Measurements from ENCODE around the gene FGD4. TPM values are rescaled to one million over a fixed set of nuclear protein-coding genes. Genes with fewer than 3 reads are reported as not detected.

The FGD4 gene
- total and polyA plus RNA-seq, 8 donors, result 5.5 to 138 (median 80.8) TPM

DNA sequence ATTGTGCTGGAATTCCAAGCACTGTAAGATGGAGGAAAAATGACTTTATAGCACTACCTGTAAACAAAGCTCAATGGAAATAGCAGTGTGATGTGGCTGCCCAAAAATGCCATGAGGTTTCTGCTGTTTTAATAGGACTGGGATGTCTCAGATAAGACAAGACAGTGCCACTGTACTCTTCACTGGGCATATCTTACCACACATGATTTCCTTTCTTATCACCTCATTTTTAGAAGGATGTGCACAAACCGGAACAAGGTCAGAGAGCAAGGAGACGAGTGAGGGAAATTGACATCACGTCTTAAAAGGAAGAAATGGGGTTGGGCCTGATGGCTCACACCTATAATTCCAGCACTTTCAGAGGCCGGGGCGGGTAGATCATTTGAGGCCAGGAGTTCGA is 38.4 kb upstream of the FGD4 start:
- Histone ChIP-seq H3K27me3 (no peaks in the 10 kb centered on the region), H3K4me3 (no peak overlapping the region), H3K4me1 (peaks cover 0 to 8% (median 2%) of the 10 kb centered on the region in 4 donors), H3K9me3 (no peaks in the 10 kb centered on the region), H3K27ac (no peak overlapping the region), H3K36me3 (no peaks in the 10 kb centered on the region)
- intact Hi-C loops (cut with DNase I; ENCODE audit: low total_unique reads), result loop anchor here (5.0 kb wide), 1 partner anchor 301 kb away; no protein-coding TSS in a partner anchor
- 81 to 91% (median 88%) methylated on average over 6 of the region's 6 CpGs for WGBS, 5 donors
- TF ChIP-seq, protein P1, sequence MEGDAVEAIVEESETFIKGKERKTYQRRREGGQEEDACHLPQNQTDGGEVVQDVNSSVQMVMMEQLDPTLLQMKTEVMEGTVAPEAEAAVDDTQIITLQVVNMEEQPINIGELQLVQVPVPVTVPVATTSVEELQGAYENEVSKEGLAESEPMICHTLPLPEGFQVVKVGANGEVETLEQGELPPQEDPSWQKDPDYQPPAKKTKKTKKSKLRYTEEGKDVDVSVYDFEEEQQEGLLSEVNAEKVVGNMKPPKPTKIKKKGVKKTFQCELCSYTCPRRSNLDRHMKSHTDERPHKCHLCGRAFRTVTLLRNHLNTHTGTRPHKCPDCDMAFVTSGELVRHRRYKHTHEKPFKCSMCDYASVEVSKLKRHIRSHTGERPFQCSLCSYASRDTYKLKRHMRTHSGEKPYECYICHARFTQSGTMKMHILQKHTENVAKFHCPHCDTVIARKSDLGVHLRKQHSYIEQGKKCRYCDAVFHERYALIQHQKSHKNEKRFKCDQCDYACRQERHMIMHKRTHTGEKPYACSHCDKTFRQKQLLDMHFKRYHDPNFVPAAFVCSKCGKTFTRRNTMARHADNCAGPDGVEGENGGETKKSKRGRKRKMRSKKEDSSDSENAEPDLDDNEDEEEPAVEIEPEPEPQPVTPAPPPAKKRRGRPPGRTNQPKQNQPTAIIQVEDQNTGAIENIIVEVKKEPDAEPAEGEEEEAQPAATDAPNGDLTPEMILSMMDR (IDR thresholded peaks at IDR 0.05), result no peak
- TF ChIP-seq EP300 (IDR thresholded peaks at IDR 0.05), result no peak
- no peak for DNase-seq

DNA sequence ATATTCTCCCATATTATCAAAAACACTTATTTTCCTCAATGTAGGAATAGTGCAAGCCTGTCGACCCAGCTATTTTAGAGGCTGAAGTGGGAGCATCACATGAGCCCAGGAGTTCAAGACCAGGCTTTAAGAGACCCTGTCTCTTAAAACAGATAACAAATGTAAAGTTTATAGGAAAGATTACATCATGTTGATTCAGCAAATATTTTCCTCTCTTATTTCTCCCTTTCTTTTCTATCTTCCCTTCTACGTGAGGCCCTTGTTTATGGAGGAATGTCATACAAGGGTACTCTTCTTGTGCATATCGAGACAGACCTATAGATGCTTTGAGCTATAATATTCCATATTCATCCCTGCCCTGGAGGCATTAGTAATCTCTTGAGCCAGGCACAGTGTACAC is 36.5 kb upstream of the FGD4 start:
- Histone ChIP-seq H3K27ac (no peak overlapping the region), H3K4me1 (peaks cover 0 to 26% (median 6%) of the 10 kb centered on the region in 4 donors), H3K36me3 (no peaks in the 10 kb centered on the region), H3K27me3 (no peaks in the 10 kb centered on the region), H3K4me3 (no peak overlapping the region), H3K9me3 (no peaks in the 10 kb centered on the region)
- intact Hi-C loops (cut with DNase I; ENCODE audit: low total_unique reads), result loop anchor here (5.0 kb wide), 1 partner anchor 299 kb away; no protein-coding TSS in a partner anchor
- TF ChIP-seq POLR2A (IDR thresholded peaks at IDR 0.05) (no peak), POLR2AphosphoS5 (IDR thresholded peaks at IDR 0.05) (no peak), EP300 (IDR thresholded peaks at IDR 0.05) (no peak)
- TF ChIP-seq, protein P1 (IDR thresholded peaks at IDR 0.05), result no peak
- no peak for DNase-seq
- 49 to 75% (median 54%) methylated on average over 3 of the region's 3 CpGs for WGBS, 5 donors

DNA sequence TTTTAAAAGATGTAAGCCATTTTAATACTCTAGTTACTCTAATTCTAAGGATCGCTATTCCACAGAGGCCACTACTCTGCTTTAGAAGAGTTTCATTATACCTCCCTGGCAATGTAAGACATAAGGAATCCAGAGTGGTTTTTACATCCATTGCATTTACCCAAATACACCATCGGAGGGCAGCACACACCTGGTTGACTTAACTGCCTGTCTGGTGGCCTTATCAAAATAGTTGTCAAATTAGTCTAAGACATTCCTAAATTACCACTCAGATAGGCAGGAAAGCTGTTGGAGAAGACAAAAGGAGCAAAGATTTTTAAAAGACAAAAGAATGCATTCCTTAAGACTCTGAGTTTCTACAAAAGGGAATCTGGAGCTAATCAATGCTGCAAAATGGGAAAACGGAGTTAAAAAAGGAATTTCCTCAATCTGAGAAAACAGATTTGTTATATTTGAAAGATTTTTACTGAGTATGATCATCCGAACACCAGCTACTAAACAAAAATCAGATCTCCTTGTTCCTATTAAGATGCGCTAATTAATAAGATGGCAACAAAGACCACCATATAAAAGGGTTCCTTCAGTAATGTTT is 33.8 kb upstream of the FGD4 start:
- intact Hi-C loops (cut with DNase I; ENCODE audit: low total_unique reads), result no loop called here
- H3K9me3 ChIP-seq, result no peaks in the 10 kb centered on the region
- no peaks in the 10 kb centered on the region for H3K27me3 ChIP-seq
- 49 to 53% (median 51%) methylated on average over 5 of the region's 5 CpGs for WGBS, 5 donors
- TF ChIP-seq EP300 (IDR thresholded peaks at IDR 0.05), result no peak
- peak in 1 of 3 donors; percentile 60 for TF ChIP-seq POLR2AphosphoS5 (IDR thresholded peaks at IDR 0.05)
- TF ChIP-seq POLR2A (IDR thresholded peaks at IDR 0.05), result no peak
- TF ChIP-seq, protein P1 (IDR thresholded peaks at IDR 0.05), result peak in 5 of 7 experiments; percentile 72 to 81 (median 76)
- no peaks in the 10 kb centered on the region for H3K36me3 ChIP-seq
- H3K4me3 ChIP-seq, result no peak overlapping the region
- H3K4me1 ChIP-seq, result peaks cover 0 to 27% (median 6%) of the 10 kb centered on the region in 4 donors
- DNase-seq, result peak; percentile 61 to 88
- H3K27ac ChIP-seq, result no peak overlapping the region

DNA sequence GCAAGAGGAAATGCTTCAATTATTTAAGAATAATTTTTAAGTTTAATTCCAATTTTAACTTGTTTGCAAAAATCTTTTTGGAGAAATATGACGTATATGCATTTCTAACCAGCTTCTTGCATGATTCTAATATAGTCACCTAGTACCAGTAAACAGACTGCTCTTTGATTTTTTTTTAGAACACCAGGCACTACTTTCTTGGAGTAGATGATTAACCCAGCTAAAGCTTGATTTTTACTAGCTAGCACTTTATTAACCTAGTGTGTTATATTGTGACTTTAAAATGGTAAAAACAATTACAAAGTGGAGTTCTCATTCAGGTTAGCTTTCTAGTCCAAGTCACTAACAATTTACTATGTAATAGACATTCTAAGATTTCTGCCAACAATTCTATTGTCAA is 32.6 kb upstream of the FGD4 start:
- no peak overlapping the region for H3K27ac ChIP-seq
- intact Hi-C loops (cut with DNase I; ENCODE audit: low total_unique reads), result no loop called here
- 38 to 59% (median 40%) methylated on average over 1 of the region's 1 CpG for WGBS, 5 donors
- no peaks in the 10 kb centered on the region for H3K27me3 ChIP-seq
- H3K4me3 ChIP-seq, result no peak overlapping the region
- DNase-seq, result peak in 1 of 2 donors; percentile 14
- no peaks in the 10 kb centered on the region for H3K9me3 ChIP-seq
- H3K36me3 ChIP-seq, result no peaks in the 10 kb centered on the region
- peaks cover 0 to 27% (median 6%) of the 10 kb centered on the region in 4 donors for H3K4me1 ChIP-seq
- TF ChIP-seq POLR2AphosphoS5 (IDR thresholded peaks at IDR 0.05), result no peak
- TF ChIP-seq, protein P1 (IDR thresholded peaks at IDR 0.05), result no peak
- TF ChIP-seq POLR2A (IDR thresholded peaks at IDR 0.05), result no peak
